ENCODE measurements around the gene AFDN.
"Not testable (repeated sequence)": the region's sequence is repeated elsewhere in the genome, so short reads cannot be mapped to it uniquely, and the experiment has no call there.

The AFDN gene

GRCh38 chr6:167985911-167986595, 159.3 kb downstream of the AFDN start:
- H3K4me3 ChIP-seq, result no peak overlapping the region

GRCh38 chr6:167987396-167988153, 160.9 kb downstream of the AFDN start:
- no peak overlapping the region for H3K4me3 ChIP-seq
- peak overlapping the region in 2 of 21 experiments; percentile 0 to 3 for H3K27ac ChIP-seq

More at GRCh38 chr6:167985911-167986595, 159.3 kb downstream of the AFDN start:
- H3K27ac ChIP-seq, result no peak overlapping the region

- H3K27ac ChIP-seq, result peak overlapping the region in 2 of 21 experiments; percentile 0 to 3
- no peak overlapping the region for H3K4me3 ChIP-seq
Observed at GRCh38 chr6:167988154-167988495, 161.4 kb downstream of the AFDN start.

GRCh38 chr6:167988945-167989841, 162.5 kb downstream of the AFDN start:
- H3K4me3 ChIP-seq, result no peak overlapping the region
- no peak overlapping the region for H3K27ac ChIP-seq

- no peak overlapping the region for H3K4me3 ChIP-seq
Observed at GRCh38 chr6:167990016-167990945, 163.6 kb downstream of the AFDN start.

GRCh38 chr6:167993169-167993568, 166.5 kb downstream of the AFDN start:
- no peak overlapping the region for H3K27ac ChIP-seq
- H3K4me3 ChIP-seq, result no peak overlapping the region

More at GRCh38 chr6:167990016-167990945, 163.6 kb downstream of the AFDN start:
- no peak overlapping the region for H3K27ac ChIP-seq

GRCh38 chr6:167993831-167994230, 167.1 kb downstream of the AFDN start:
- H3K4me3 ChIP-seq, result no peak overlapping the region

GRCh38 chr6:167995302-167995701, 168.6 kb downstream of the AFDN start:
- H3K4me3 ChIP-seq, result no peak overlapping the region
- no peak overlapping the region for H3K27ac ChIP-seq

More at GRCh38 chr6:167993831-167994230, 167.1 kb downstream of the AFDN start:
- H3K27ac ChIP-seq, result peak overlapping the region in 1 of 21 experiments; percentile 18

DNA sequence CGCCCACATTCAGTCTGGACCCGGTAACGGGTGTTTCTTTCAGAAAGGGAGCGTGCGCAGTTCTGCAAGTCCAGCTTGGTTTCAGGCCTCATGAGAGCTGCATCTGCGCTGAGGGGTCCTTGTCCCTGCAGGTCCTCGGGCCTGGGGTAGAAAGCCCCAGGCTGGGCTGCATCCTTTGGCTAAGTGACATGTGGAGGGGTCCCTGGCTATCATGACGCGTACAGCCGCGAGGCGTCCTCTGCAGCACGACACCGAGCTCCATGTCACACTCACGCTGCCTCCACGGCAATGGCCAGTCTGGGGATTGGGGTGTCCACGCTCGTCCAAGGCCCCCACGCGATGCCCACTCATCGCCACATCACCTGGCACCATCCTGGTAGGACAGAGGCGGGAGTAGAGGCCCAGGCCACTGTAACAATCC, 169.0 kb downstream of the AFDN start:
- Histone ChIP-seq H3K27ac (no peak overlapping the region), H3K4me3 (no peak overlapping the region)

DNA sequence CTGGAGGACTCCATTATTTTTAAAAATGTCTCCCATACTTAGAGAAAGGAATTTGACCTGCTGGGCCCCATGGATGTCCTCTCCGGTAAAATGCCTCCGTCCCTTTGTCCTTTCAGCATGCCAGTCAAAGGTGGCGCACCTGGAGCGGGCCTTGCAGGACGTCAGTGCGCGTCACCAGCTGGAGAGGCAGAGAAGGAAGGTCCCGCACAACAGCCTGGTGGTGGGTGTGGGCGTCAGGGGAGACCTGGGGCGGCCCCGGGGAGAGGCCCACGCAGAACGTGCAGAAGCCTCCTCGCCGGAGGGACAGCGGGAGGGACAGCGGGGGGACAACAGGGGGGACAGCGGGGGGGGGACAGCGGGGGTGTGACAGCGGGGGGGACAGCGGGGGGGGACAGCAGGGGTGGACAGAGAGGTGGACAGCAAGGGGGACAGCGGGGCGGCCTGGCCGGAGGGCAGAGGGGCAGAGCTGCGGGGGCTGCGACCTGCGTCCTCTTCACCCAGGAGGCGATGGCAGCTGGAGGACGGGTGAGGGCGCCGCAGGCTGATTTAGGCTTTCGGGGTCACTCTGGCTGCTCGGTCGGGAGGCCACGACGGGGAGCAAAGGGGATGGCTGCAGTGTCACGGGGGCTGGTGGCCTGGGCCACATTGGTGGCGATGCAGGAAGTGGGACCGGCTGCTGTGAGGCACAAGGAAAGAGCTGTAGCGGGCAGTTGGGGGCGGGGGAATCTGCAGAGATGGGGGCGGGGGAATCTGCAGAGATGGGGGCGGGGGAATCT, 169.9 kb downstream of the AFDN start:
- Histone ChIP-seq H3K4me3 (no peak overlapping the region), H3K27ac (no peak overlapping the region)

- Histone ChIP-seq H3K27ac (no peak within 1 kb of the TSS), H3K4me3 (no peak within 1 kb of the TSS)
Observed at GRCh38 chr6:167997642-167998041, 170.9 kb downstream of the AFDN start, which contains the start of gene KIF25. Gene KIF25 (plus strand): TSS chr6:167997671. CDS start chr6:168029586, 31,915 bp downstream.

- Histone ChIP-seq H3K27ac (no peak overlapping the region), H3K4me3 (no peak overlapping the region)
Observed at GRCh38 chr6:167998215-167998614, 171.5 kb downstream of the AFDN start.

- no peak overlapping the region for H3K4me3 ChIP-seq
- no peak overlapping the region for H3K27ac ChIP-seq
Observed at GRCh38 chr6:168000198-168001028, 173.7 kb downstream of the AFDN start.

DNA sequence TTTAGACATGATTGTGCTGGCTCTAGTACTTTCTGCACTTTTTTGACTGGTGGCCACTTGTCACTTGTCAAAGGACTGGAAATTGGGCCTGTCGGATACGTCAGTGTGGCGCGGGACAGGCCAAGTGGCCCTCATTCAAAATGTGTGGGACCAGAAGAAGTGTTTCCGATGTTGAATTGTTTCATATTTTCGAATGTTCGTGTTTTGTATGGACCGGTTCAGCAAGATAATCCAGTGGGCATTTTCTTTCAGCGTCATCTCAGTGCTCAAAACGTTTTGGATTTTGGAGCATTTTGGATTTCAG, 174.3 kb downstream of the AFDN start:
- no peak overlapping the region for H3K4me3 ChIP-seq
- no peak overlapping the region for H3K27ac ChIP-seq

GRCh38 chr6:168001514-168001913, 174.8 kb downstream of the AFDN start:
- H3K4me3 ChIP-seq, H3K27ac ChIP-seq: not testable (repeated sequence)

DNA sequence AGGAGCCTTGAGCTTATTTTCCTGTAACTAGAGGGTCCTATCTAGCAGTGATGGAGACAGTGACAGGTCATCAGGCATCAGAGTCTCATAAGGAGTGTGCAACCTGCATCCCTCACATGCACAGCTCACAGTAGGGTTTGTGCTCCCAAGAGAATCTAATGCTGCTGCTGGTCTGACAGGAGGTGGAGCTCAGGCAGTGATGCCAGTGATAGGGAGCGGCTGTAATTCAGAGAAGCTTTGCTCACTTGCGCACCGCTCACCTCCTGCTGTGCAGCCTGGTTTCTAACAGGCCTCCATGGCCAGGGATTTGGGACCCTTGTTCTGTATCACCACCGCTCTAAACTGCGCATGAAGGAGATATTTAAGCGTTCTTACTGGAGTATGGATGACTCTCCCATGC, 176.1 kb downstream of the AFDN start:
- no peak overlapping the region for H3K4me3 ChIP-seq
- no peak overlapping the region for H3K27ac ChIP-seq

DNA sequence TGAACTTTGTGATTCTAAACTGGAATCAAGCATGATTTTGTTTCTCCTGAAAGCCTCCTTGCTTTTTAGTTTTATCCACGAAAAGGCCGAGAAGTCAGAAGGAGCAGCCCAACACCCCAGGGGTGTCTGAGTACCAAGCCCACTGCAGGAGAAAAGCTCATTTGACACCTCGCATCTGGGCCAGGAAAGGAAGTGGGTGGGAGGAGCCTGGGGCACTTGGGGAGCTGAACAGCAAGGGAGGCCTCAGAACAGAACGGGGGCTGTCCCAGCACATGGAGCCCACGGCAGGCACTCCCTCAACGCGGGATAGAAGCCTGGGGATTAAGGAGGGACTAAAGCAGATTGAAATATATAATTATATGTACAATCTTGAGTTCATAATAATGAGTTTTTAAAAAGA, 177.3 kb downstream of the AFDN start:
- Histone ChIP-seq H3K4me3 (no peak overlapping the region), H3K27ac (no peak overlapping the region)

GRCh38 chr6:168004945-168005344, 178.2 kb downstream of the AFDN start:
- Histone ChIP-seq H3K4me3 (no peak overlapping the region), H3K27ac (no peak overlapping the region)

All from skin epidermis (tissue), 12 donors.